Endothelial cell of umbilical vein (primary cell): Measurements from ENCODE around the gene AMIGO1. TPM values are rescaled to one million over a fixed set of nuclear protein-coding genes. Genes with fewer than 3 reads are reported as not detected.

Source experiments
- BruUV-seq: library from RNA; stranded (reverse); fragments of 400-500 nt; replicated peaks from 2 replicates; lab custom pipeline; 2021; lab: Mats Ljungman, UMichigan
- CTCF ChIA-PET: fragments of 300-600, 350-600 bp; sonication (Branson Sonifier 250); formaldehyde crosslinking; loops from one replicate; lab custom pipeline; 2021; ENCODE audit warnings: antibody characterized with exemption, inconsistent platforms; lab: Charles Lee
- POLR2A ChIA-PET: fragments of 300-600, 350-600 bp; sonication (Branson Sonifier 250); formaldehyde crosslinking; loops from one replicate; lab custom pipeline; 2021; ENCODE audit warnings: antibody characterized with exemption, inconsistent platforms; lab: Charles Lee
- DNase-seq: peaks from one replicate; pipeline ENCODE4 v3.0.0-alpha.2; 2011; ENCODE audit warnings: low read depth, low spot score
- FAIRE-seq: peaks from 2 replicates; lab custom pipeline; 2011; peaks lifted over from hg19 to GRCh38; lab: Jason Lieb, UNC
- H2AFZ ChIP-seq: 2 replicates; pipeline ENCODE4 v1.6.0; 2012; ENCODE audit warnings: low read depth, low read length, control low read depth, inconsistent platforms
- H3K27ac ChIP-seq: 2 replicates; pipeline ENCODE4 v1.5.1; 2011; ENCODE audit warnings: low read depth, mild to moderate bottlenecking, control low read depth, low read length, moderate library complexity; ENCODE audit not compliant: insufficient read depth
- H3K27me3 ChIP-seq, 2 experiments: 2 replicates each; pipeline versions ENCODE4 v1.6.0 to v1.6.1; 2011; ENCODE audit warnings: low read length in 2 of 2, mixed read lengths in 1 of 2; ENCODE audit not compliant: control insufficient read depth in 2 of 2, insufficient read depth in 2 of 2
- H3K36me3 ChIP-seq, 2 experiments: 2 replicates in 1 of 2; 3 replicates in 1 of 2; pipeline ENCODE4 v1.5.1; 2011; ENCODE audit warnings: low read length in 2 of 2, mild to moderate bottlenecking in 1 of 2, moderate library complexity in 1 of 2; ENCODE audit not compliant: control insufficient read depth in 2 of 2, insufficient read depth in 2 of 2; ENCODE audit errors: extremely low read depth in 1 of 2
- H3K4me1 ChIP-seq: 3 replicates; pipeline ENCODE4 v1.5.1; 2011; ENCODE audit warnings: mild to moderate bottlenecking, low read length; ENCODE audit not compliant: control insufficient read depth, insufficient read depth; ENCODE audit errors: extremely low read depth
- H3K4me2 ChIP-seq: 2 replicates; pipeline ENCODE4 v1.6.1; 2011; ENCODE audit warnings: low read length, control low read depth, mixed read lengths; ENCODE audit not compliant: insufficient read depth
- H3K4me3 ChIP-seq, 3 experiments: fragments of 200-600 bp in 1 of 3; sonication (generic), shearing (Covaris generic) in 1 of 3; replicated peaks in 1 of 3; 2 replicates each; pipeline ENCODE4 v1.5.1; 2011 to 2016; ENCODE audit warnings: control low read depth in 3 of 3, low read length in 3 of 3, mild to moderate bottlenecking in 2 of 3, inconsistent platforms in 1 of 3, low read depth in 1 of 3, moderate library complexity in 1 of 3; ENCODE audit not compliant: insufficient read depth in 1 of 3
- H3K79me2 ChIP-seq: 2 replicates; pipeline ENCODE4 v1.6.0; 2012; ENCODE audit warnings: low read length, inconsistent platforms; ENCODE audit not compliant: control insufficient read depth, insufficient read depth
- H3K9ac ChIP-seq: replicated peaks from 2 replicates; pipeline ENCODE3; 2011; ENCODE audit warnings: low read length, control low read depth; ENCODE audit not compliant: insufficient read depth; ENCODE audit errors: extremely low read depth
- H3K9me1 ChIP-seq: replicated peaks from 3 replicates; pipeline ENCODE4 v1.6.0; 2011; ENCODE audit warnings: mild to moderate bottlenecking, low read length; ENCODE audit not compliant: control insufficient read depth, insufficient read depth; ENCODE audit errors: extremely low read depth
- H3K9me3 ChIP-seq: replicated peaks from 2 replicates; pipeline ENCODE4 v1.5.1; 2012; ENCODE audit warnings: low read length, inconsistent platforms; ENCODE audit not compliant: control insufficient read depth, insufficient read depth
- H4K20me1 ChIP-seq: replicated peaks from 2 replicates; pipeline ENCODE3; 2011; ENCODE audit warnings: mild to moderate bottlenecking, low read length; ENCODE audit not compliant: control insufficient read depth, insufficient read depth; ENCODE audit errors: extremely low read depth
- CTCF ChIP-seq, 2 donors: IDR thresholded peaks; 1 replicate in 1 of 2; 2 replicates in 1 of 2; pipeline ENCODE4 v1.5.1; 2011; ENCODE audit warnings: low read length in 2 of 2, mild to moderate bottlenecking in 2 of 2, moderate library complexity in 2 of 2, control low read depth in 1 of 2, inconsistent platforms in 1 of 2, low read depth in 1 of 2; ENCODE audit not compliant: insufficient read depth in 1 of 2; ENCODE audit errors: extremely low read depth in 1 of 2
- EZH2 ChIP-seq: IDR thresholded peaks from 2 replicates; pipeline ENCODE4 v1.6.1; 2012; ENCODE audit warnings: borderline replicate concordance, low read depth, mild to moderate bottlenecking, moderate library complexity, low read length, inconsistent platforms; ENCODE audit not compliant: severe bottlenecking
- FOS ChIP-seq: IDR thresholded peaks from 2 replicates; pipeline ENCODE4 v1.6.1; 2011; ENCODE audit warnings: mild to moderate bottlenecking, low read length, moderate library complexity, borderline replicate concordance; ENCODE audit not compliant: insufficient read depth
- GATA2 ChIP-seq: IDR thresholded peaks from 2 replicates; pipeline ENCODE4 v1.7.0; 2011; ENCODE audit warnings: low read depth, mild to moderate bottlenecking, moderate library complexity, mixed read lengths, low read length; ENCODE audit not compliant: insufficient read length, insufficient read depth
- JUN ChIP-seq: IDR thresholded peaks from 2 replicates; pipeline ENCODE4 v1.6.1; 2011; ENCODE audit warnings: borderline replicate concordance, low read depth; ENCODE audit not compliant: insufficient read length, insufficient read depth
- MAX ChIP-seq: IDR thresholded peaks from 2 replicates; pipeline ENCODE4 v1.6.1; 2011; ENCODE audit not compliant: insufficient read depth, insufficient read length
- MYC ChIP-seq: IDR thresholded peaks from one replicate; pipeline ENCODE4 v1.6.1; 2011; ENCODE audit warnings: mild to moderate bottlenecking, low read depth, low read length
- POLR2A ChIP-seq: IDR thresholded peaks from 2 replicates; pipeline ENCODE4 v1.6.1; 2012; ENCODE audit warnings: low read depth, mild to moderate bottlenecking, control low read depth, low read length
- POLR2AphosphoS5 ChIP-seq: IDR thresholded peaks from 2 replicates; pipeline ENCODE4 v1.6.1; 2012; ENCODE audit warnings: low read depth, mild to moderate bottlenecking, control low read depth, low read length, moderate library complexity; ENCODE audit not compliant: insufficient read depth
- dilution Hi-C: fragments of 300-500 bp; cut with MboI; formaldehyde crosslinking; loops from one replicate; pipeline ENCODE4 v1.15.0; 2019; ENCODE audit warnings: low sequenced_read_pairs; ENCODE audit not compliant: extremely low pct_ligation_motif_present
- intact Hi-C: fragments of 100-400 bp; cut with micrococcal nuclease; formaldehyde crosslinking; loops from one replicate; pipeline ENCODE4 v1.10.0; 2022
- polyA plus RNA-seq, 4 experiments: library from polyadenylated mRNA; depleted of rRNA in 3 of 4; stranded (reverse) in 3 of 4; unstranded in 1 of 4; fragments of >200 nt; gene quantifications; 2 replicates each; pipeline versions ENCODE4 v1.2.1 to v1.2.3, GENCODE V29; 2011 to 2012; ENCODE audit warnings: missing spikeins in 1 of 4
- total RNA-seq: library from RNA; stranded (reverse); gene quantifications from 2 replicates; pipeline ENCODE4 v1.2.3, GENCODE V29; 2021

The AMIGO1 gene
- total and polyA plus RNA-seq, 2 donors (not counting 3 experiments of a cell fraction or from before 2014, with no cell fraction given), result 0.80 to 0.88 TPM

GRCh38 chr1:109517337-109517736 lies 7.8 kb upstream of the AMIGO1 start:
- H3K4me3 ChIP-seq, result no peak overlapping the region
- no peak for TF ChIP-seq FOS
- no peak for TF ChIP-seq MYC
- TF ChIP-seq MAX, result no peak
- TF ChIP-seq POLR2A, result no peak
- no peak for TF ChIP-seq GATA2
- no peak for TF ChIP-seq CTCF (IDR thresholded peaks at IDR 0.05; ENCODE audit: extremely low read depth in 1 of 2, insufficient read depth in 1 of 2, low read depth in 1 of 2, low read length in 2 of 2)
- TF ChIP-seq JUN, result no peak
- no peak for TF ChIP-seq EZH2
- TF ChIP-seq POLR2AphosphoS5, result no peak
- no peaks in the 10 kb centered on the region for H4K20me1 ChIP-seq
- DNase-seq, result no peak
- intact Hi-C loops, result no loop called here
- H3K9me1 ChIP-seq, result no peaks in the 10 kb centered on the region
- no peaks in the 10 kb centered on the region for H3K9me3 ChIP-seq
- H3K79me2 ChIP-seq, result no peaks in the 10 kb centered on the region
- no peaks in the 10 kb centered on the region for H3K36me3 ChIP-seq
- H3K9ac ChIP-seq, result no peak overlapping the region
- no peak for FAIRE-seq
- ChIA-PET CTCF (interaction anchor here (1.1 to 3.2 kb wide), 4 partner anchors 15 to 27 kb away, joined by 3 to 11 read pairs (median 10); no protein-coding TSS in a partner anchor), POLR2A (no interaction called here)
- H3K27ac ChIP-seq, result no peak overlapping the region
- peaks cover 8 to 18% of the 10 kb centered on the region in 2 experiments for H3K27me3 ChIP-seq
- no peak overlapping the region for H2AFZ ChIP-seq
- dilution Hi-C loops, result no loop called here
- BruUV-seq, result no TSS peak
- no peak overlapping the region for H3K4me2 ChIP-seq
- H3K4me1 ChIP-seq, result no peaks in the 10 kb centered on the region
